ENCODE results near the gene TBC1D9B.

- TF ChIP-seq, protein P1, sequence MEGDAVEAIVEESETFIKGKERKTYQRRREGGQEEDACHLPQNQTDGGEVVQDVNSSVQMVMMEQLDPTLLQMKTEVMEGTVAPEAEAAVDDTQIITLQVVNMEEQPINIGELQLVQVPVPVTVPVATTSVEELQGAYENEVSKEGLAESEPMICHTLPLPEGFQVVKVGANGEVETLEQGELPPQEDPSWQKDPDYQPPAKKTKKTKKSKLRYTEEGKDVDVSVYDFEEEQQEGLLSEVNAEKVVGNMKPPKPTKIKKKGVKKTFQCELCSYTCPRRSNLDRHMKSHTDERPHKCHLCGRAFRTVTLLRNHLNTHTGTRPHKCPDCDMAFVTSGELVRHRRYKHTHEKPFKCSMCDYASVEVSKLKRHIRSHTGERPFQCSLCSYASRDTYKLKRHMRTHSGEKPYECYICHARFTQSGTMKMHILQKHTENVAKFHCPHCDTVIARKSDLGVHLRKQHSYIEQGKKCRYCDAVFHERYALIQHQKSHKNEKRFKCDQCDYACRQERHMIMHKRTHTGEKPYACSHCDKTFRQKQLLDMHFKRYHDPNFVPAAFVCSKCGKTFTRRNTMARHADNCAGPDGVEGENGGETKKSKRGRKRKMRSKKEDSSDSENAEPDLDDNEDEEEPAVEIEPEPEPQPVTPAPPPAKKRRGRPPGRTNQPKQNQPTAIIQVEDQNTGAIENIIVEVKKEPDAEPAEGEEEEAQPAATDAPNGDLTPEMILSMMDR (IDR thresholded peaks at IDR 0.05; ENCODE audit: borderline replicate concordance, extremely low read depth, low read length, poor library complexity, severe bottlenecking) = no peak
- TF ChIP-seq EZH2 (IDR thresholded peaks at IDR 0.05; ENCODE audit: borderline replicate concordance, low read depth, low read length, severe bottlenecking) = no peak
Measured at GRCh38 chr5:179870403-179870903, 37.2 kb downstream of the TBC1D9B start.
